Measurements from ENCODE around the gene SMIM23.

SMIM23 gene

GRCh38 chr5:171744882-171745281, 40.7 kb upstream of the SMIM23 start:
- TF ChIP-seq CTCF (IDR thresholded peaks at IDR 0.05; ENCODE audit: low read depth, low read length, missing control alignments) = no peak
- H3K4me3 ChIP-seq (ENCODE audit: low read depth, low read length) = no peak overlapping the region
- no peak for DNase-seq (ENCODE audit: low read depth)

GRCh38 chr5:171745602-171746001, 40.0 kb upstream of the SMIM23 start:
- no peak for TF ChIP-seq CTCF (IDR thresholded peaks at IDR 0.05; ENCODE audit: low read depth, low read length, missing control alignments)
- no peak for DNase-seq (ENCODE audit: low read depth)
- H3K4me3 ChIP-seq (ENCODE audit: low read depth, low read length) = no peak overlapping the region

- H3K4me3 ChIP-seq (ENCODE audit: low read depth, low read length) = no peak overlapping the region
- no peak for TF ChIP-seq CTCF (IDR thresholded peaks at IDR 0.05; ENCODE audit: low read depth, low read length, missing control alignments)
- no peak for DNase-seq (ENCODE audit: low read depth)
Observed at GRCh38 chr5:171747061-171747859, 38.4 kb upstream of the SMIM23 start.

- DNase-seq (ENCODE audit: low read depth) = no peak
- no peak for TF ChIP-seq CTCF (IDR thresholded peaks at IDR 0.05; ENCODE audit: low read depth, low read length, missing control alignments)
- no peak overlapping the region for H3K4me3 ChIP-seq (ENCODE audit: low read depth, low read length)
Observed at GRCh38 chr5:171748720-171749119, 36.9 kb upstream of the SMIM23 start.

- no peak overlapping the region for H3K4me3 ChIP-seq (ENCODE audit: low read depth, low read length)
- no peak for DNase-seq (ENCODE audit: low read depth)
- no peak for TF ChIP-seq CTCF (IDR thresholded peaks at IDR 0.05; ENCODE audit: low read depth, low read length, missing control alignments)
Observed at GRCh38 chr5:171749365-171749764, 36.3 kb upstream of the SMIM23 start.

- DNase-seq (ENCODE audit: low read depth) = no peak
- TF ChIP-seq CTCF (IDR thresholded peaks at IDR 0.05; ENCODE audit: low read depth, low read length, missing control alignments) = peak; percentile 16
- H3K4me3 ChIP-seq (ENCODE audit: low read depth, low read length) = no peak overlapping the region
Observed at GRCh38 chr5:171750311-171750788, 35.3 kb upstream of the SMIM23 start.

- DNase-seq (ENCODE audit: low read depth) = no peak
- no peak for TF ChIP-seq CTCF (IDR thresholded peaks at IDR 0.05; ENCODE audit: low read depth, low read length, missing control alignments)
- no peak overlapping the region for H3K4me3 ChIP-seq (ENCODE audit: low read depth, low read length)
Observed at GRCh38 chr5:171755354-171755821, 30.2 kb upstream of the SMIM23 start.
